ENCODE data around the gene C1QL2.

Gene C1QL2

DNA sequence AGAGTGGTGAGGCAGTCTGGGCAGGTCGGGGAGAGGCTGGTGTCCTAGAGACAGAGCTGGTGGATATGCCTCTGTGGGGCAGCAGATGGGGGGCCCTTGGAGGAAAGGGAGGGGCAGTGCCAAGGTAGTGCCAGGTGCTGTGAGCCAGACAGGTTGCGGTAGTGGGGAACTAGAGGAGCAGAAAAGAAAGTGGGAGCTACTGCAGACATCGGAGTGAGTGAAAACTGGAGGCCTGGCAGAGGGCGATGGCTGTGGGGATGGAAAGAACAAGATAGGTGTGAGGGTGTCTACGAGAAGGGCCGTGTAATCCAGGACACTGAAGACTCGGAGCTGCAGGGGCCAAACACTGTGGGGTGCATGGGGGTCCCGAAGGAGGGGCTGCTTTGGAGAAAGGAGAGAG lies 21.7 kb downstream of the C1QL2 start:
- DNase-seq = no peak

- DNase-seq = no peak
These were observed 22.5 kb downstream of the C1QL2 start for GRCh38 chr2:119136093-119136492.

- DNase-seq = no peak
These were observed 23.8 kb downstream of the C1QL2 start for GRCh38 chr2:119134775-119135174.

DNA sequence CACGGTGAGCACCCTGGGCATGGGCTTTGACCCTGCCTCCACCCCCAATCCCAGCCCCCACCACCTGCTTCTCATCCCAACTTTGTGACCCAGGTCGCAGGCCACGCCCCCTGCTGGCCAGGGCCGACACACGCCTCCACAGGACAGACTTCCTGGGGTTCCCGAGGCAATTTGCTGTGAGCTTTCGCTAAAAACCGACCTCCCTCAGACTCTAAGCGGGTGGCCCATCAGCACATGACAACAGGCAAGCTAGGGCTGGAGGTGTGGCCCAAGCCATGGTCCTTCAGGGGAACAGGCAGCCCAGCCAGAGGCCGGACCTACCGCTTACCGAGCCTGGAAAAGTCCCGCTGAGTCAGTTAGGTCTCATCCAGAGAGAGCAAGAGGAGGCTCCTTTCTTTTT lies 31.9 kb downstream of the C1QL2 start:
- DNase-seq = peak; percentile 12 to 20

DNA sequence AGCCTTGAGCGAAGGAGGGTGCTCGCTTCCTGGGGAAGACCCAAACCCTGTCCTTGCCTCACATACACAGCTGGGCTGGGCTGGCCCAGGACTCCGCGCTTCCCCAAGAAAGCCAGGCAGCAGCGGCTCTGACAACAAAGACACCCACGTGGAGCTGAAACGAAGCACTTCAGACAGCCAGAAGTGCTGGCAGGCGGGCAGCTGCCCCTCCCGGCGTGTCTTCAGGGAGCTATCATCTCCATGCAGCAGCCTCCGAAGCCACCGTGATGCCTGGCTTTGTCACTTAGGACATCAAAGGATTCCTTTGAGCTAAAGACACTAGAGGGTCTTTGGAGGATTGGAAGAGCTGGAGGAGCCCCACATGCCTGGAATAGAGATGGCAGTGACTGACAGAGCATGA lies 35.2 kb downstream of the C1QL2 start:
- no peak for DNase-seq

- DNase-seq = no peak
These were observed 35.9 kb downstream of the C1QL2 start for GRCh38 chr2:119122663-119123062.

DNA sequence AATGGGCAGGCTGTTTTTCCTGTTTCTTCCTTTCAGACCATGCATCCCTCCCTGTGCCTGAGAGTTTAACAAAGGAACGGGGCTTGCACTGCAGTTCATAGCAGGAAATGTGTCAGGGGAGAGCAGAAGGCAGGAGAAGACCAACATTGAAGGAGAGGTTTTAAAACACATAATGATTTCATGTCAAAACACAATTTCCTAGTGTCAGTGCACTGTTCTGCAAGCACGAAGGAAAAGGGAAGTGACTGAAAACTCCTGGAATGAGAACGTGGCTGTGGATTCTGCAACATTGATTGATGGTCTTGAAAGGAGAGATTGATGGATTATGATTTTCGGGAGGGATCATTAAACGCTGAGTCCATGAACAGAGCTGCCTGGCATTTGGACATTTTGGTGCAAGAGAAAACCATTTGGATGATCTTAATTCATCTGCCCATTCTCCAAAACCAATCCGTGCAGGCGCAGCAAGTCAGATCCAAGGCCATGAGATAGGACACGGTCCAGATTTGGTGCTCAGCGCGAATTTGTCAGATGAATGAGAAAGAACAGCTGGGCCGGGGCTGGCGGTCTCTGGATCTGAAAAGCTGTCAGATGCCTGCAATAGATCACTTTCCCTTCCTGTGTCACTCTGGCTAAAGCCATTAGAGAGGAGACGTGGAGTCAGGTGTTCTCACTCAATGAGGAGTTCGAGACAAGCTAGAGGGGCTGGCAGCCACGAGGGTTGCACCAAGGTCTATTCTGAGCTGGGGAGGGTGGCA lies 38.4 kb downstream of the C1QL2 start:
- DNase-seq = no peak

DNA sequence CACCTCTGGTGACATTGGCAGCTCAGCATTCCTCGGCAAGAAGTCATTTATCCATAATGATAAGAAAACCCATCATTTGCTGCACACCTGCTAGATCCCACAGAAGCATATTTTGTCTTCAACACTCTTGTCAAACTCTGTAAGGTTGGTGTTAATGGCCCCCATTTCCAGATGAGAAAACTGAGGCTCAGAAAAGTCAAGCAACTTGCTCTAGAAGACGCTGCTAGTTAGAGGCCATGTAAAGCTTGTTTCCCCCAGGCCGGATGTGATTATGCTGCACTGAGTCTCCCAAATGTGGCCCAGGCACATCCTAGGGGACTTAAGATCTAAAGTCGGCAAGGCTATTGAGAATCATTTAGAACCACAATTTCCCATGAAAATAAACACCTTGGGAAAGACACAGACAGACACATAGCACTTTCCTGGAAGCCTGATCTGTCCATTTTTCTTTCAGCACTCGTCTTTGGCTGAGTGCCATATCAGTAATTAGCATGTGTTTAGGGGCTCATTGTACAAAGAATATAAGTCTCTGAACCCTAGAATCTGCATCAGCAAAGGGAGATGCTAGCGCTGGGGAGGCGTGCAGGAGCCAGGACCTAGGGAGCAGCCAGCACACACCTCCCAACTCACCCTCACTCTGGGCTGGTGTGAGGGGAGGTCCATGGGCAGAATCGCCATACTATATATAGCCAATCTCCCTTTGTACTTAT lies 39.3 kb downstream of the C1QL2 start:
- DNase-seq = no peak

GRCh38 chr2:119117891-119118882 lies 40.4 kb downstream of the C1QL2 start:
- DNase-seq = no peak

- DNase-seq = no peak
These were observed 41.1 kb downstream of the C1QL2 start for GRCh38 chr2:119117408-119117807.

GRCh38 chr2:119116411-119117295 lies 41.9 kb downstream of the C1QL2 start:
- no peak for DNase-seq

DNA sequence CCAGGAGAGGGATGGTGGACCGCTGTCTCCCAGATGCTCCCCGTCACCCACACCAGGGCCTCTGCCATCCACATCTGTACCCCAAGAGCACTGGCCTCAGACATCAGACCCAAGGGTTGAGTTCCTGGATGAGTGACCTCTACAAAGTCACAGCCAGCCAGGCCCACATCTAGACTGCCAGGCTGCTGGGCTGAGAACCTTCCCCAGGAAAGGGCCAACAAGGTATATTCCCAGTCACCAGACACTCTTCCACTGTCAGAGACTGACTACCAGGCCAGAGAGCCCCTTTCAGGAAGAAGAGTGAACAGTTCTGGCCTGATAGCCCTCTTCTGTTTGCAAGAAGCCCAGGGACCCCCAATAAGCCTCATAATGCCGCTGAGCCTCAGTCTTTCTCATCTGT lies 44.3 kb downstream of the C1QL2 start:
- no peak for DNase-seq

DNA sequence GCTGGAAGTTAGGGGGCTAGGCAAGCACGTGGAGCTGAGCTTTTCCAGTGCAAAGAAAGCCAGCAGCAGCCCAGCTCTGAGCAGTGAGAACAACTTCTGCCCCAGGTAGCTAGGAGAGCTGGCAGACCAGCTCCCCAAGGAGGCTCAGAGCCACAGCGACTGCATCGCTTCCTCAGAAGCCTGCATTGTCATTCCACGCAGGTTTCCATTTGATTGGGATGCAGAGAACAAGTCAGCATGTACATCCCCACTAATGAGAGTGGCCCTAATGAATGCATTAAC lies 45.1 kb downstream of the C1QL2 start:
- DNase-seq = no peak

DNA sequence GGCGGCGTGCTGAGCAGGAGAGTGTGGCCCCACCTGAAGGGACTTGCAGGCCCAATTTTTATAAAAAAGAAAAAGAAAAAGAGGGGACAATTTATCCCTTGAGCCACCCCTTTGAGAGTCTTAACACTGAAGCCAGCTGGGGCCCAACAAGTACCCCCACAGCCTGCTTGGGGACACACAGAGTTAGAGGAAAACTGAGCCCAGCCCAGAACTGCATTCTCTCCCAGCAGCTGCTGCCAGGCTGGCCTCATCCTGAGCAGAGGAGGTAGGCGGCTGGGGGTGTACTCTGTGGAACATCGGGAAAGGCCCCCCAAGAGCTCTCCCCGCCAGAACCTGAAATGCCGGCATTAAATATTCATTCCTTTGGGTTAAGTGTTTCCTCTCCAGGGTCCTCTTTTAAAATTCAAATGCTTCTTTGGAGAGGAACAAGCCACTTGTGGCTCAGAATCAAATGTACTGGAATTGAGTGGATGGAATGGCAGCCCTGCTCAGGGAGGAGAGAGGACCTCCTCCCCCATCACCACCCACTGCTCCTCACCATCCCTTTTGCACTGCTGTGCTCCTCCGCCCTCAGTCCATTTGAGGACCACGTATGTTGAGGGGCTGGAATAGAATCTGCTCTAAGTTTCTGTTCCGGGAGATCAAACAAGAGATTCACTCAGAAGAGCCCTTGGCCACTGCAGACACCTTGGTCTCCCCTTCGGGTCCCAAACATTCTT lies 45.6 kb downstream of the C1QL2 start:
- no peak for DNase-seq

GRCh38 chr2:119112230-119112629 lies 46.3 kb downstream of the C1QL2 start:
- no peak for DNase-seq

GRCh38 chr2:119111115-119111975 lies 47.2 kb downstream of the C1QL2 start:
- no peak for DNase-seq

GRCh38 chr2:119109866-119110265 lies 48.7 kb downstream of the C1QL2 start:
- DNase-seq = no peak

DNA sequence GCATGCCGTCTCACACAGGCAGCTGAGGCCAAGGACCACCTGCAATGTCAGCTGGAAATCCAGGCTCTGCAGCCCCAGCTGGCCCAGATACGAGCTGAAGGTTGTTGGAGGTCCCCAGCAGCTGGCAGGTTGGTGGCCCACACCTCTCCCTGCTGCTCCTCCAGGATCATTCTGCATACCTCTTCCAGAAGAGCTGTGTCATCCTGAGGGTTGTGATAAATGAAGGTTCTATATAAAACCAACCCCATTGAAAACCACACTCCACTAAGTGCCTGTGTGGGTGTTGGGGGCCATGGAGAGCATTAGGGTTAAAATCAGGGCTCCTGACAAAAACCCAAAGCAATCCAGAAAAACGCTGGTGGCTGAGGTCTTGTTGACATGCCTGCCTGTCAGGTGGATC lies 50.4 kb downstream of the C1QL2 start:
- DNase-seq = no peak

DNA sequence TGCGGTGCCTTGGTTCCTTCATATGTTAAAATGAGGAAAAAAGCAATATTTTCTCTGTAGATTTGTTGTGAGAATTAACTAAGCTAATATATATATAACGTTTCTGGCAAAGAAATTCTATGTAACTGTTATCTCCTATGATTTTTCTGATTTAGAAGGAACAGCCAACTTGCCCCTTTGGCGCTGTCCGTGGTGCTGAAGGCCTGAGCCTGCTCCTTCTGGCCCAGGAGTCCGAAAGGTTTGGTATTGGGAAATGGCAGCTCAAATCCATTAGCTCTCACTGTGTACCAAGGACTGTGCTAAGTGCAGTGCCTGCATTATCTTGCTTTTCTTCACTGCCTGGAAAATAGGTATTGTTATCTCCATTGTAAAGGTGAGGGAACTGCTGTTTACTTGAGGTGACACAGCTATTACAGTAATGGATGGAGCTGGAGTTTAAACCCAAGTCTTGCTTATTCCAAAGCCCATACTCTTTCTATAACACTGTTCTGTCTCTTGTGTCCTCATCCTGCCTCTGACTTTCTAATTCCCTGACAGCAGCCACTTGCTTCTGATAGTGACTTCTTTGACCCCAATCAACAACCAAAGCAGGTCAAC lies 52.2 kb downstream of the C1QL2 start:
- DNase-seq = peak in 1 of 2 donors; percentile 1

Measured in CD4-positive, alpha-beta T cell treated with Interleukin-1 beta for 1 hour (primary cell).